Peyer's patch (tissue), 4 donors: ENCODE results near the gene TSHZ1.

Experiments
- POLR2A ChIP-seq, 2 donors: fragments of 450-650 bp; IDR thresholded peaks; one replicate each; pipeline ENCODE4 v1.5.1; 2017; ENCODE audit warnings: antibody characterized with exemption in 2 of 2, mild to moderate bottlenecking in 2 of 2, moderate library complexity in 2 of 2
- TF ChIP-seq, protein P1 (sequence below), 6 experiments: fragments of 450-650 bp in 4 of 6; fragments of 200-600 bp in 2 of 6; sonication (generic) in 1 of 6; IDR thresholded peaks; one replicate each; pipeline ENCODE4 v1.5.1; 2017 to 2019; ENCODE audit warnings: antibody characterized with exemption in 6 of 6, mild to moderate bottlenecking in 3 of 6, moderate library complexity in 1 of 6

DNA sequence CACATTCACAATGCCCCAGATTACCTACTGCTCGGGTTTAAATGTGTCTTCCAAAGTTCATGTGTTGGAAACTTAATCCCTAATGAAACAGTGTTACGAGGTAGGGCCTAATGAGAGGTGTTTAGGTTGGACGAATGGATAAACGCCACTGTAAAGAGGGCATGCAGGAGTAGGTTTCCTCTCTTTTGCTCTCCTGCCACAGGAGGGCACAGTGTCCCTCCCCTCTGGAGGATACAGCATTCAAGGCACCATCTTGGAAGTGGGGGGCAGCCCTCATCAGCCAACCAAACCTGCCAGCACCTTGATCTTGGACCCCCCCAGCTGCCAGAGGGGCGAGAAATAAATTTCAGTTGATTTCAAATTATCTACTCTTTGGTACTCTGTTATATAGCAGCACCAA, 103.5 kb downstream of the TSHZ1 start:
- TF ChIP-seq, protein P1, sequence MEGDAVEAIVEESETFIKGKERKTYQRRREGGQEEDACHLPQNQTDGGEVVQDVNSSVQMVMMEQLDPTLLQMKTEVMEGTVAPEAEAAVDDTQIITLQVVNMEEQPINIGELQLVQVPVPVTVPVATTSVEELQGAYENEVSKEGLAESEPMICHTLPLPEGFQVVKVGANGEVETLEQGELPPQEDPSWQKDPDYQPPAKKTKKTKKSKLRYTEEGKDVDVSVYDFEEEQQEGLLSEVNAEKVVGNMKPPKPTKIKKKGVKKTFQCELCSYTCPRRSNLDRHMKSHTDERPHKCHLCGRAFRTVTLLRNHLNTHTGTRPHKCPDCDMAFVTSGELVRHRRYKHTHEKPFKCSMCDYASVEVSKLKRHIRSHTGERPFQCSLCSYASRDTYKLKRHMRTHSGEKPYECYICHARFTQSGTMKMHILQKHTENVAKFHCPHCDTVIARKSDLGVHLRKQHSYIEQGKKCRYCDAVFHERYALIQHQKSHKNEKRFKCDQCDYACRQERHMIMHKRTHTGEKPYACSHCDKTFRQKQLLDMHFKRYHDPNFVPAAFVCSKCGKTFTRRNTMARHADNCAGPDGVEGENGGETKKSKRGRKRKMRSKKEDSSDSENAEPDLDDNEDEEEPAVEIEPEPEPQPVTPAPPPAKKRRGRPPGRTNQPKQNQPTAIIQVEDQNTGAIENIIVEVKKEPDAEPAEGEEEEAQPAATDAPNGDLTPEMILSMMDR (IDR thresholded peaks at IDR 0.05): no peak
- no peak for TF ChIP-seq POLR2A (IDR thresholded peaks at IDR 0.05)
